T-helper 2 cell treated with Interferon-gamma antibody and Interleukin-4, amounts not matched to agents 100 ng/mL and 5 ng/mL, for 36 hours (primary cell): ENCODE results near the gene HAUS1. TPM values are rescaled to one million over a fixed set of nuclear protein-coding genes. Genes with fewer than 3 reads are reported as not detected.

ENCODE experiments used
- total RNA-seq: library from RNA; stranded (reverse); gene quantifications from 2 replicates; pipeline ENCODE4 v1.2.3, GENCODE V29; 2022

HAUS1 gene
- total RNA-seq, 1 donor from 2014 or later, result 58.1 TPM

Other genes starting within 250 kb of the HAUS1 start
- gene EPG5, start 137.1 kb upstream of the HAUS1 start, total RNA-seq, result 21.3 and 22.5 TPM in 2 replicates
- 24.7 and 25.6 TPM in 2 replicates for gene PSTPIP2, start 32.1 kb upstream of the HAUS1 start, total RNA-seq
- gene ATP5F1A, start 6.1 kb upstream of the HAUS1 start, total RNA-seq, result 357 and 374 TPM in 2 replicates